GM12891 (cell line): ENCODE measurements around the gene SPAG8.

Source experiments
- PAX5 ChIP-seq: IDR thresholded peaks from 2 replicates; pipeline ENCODE4 v1.6.1; 2011; ENCODE audit warnings: low read length, moderate library complexity, mild to moderate bottlenecking; ENCODE audit not compliant: insufficient read depth, severe bottlenecking
- POLR2A ChIP-seq: IDR thresholded peaks from 2 replicates; pipeline ENCODE4 v1.6.1; 2011; ENCODE audit warnings: low read depth, low read length, control low read depth
- POLR2AphosphoS5 ChIP-seq: IDR thresholded peaks from 2 replicates; pipeline ENCODE4 v1.6.1; 2011; ENCODE audit warnings: low read depth, low read length, control low read depth
- POU2F2 ChIP-seq: IDR thresholded peaks from 2 replicates; pipeline ENCODE4 v1.6.1; 2011; ENCODE audit warnings: low read depth, mild to moderate bottlenecking, control low read depth, low read length, moderate library complexity
- SPI1 ChIP-seq: IDR thresholded peaks from 2 replicates; pipeline ENCODE4 v1.6.1; 2011; ENCODE audit warnings: low read depth, low read length, control low read depth

GRCh38 chr9:35826071-35826701, 14.1 kb upstream of the SPAG8 start:
- no peak for TF ChIP-seq POLR2AphosphoS5
- TF ChIP-seq POLR2A: no peak
- no peak for TF ChIP-seq POU2F2
- no peak for TF ChIP-seq SPI1
- TF ChIP-seq PAX5: no peak
